H1 (cell line): ENCODE measurements around the gene TMEM163.

Experiments
- POLR2A ChIP-seq, 2 experiments: IDR thresholded peaks; 1 replicate in 1 of 2; 2 replicates in 1 of 2; pipeline ENCODE4 v1.6.1; 2011; ENCODE audit warnings: low read depth in 2 of 2, low read length in 2 of 2, mild to moderate bottlenecking in 2 of 2; ENCODE audit errors: control extremely low read depth in 1 of 2
- POLR2AphosphoS5 ChIP-seq: IDR thresholded peaks from 2 replicates; pipeline ENCODE4 v1.6.1; 2011; ENCODE audit warnings: low read depth, low read length
- SP1 ChIP-seq: IDR thresholded peaks from 2 replicates; pipeline ENCODE4 v1.6.1; 2011; ENCODE audit warnings: low read depth, low read length
- TF ChIP-seq, protein P1 (sequence below), 3 experiments: IDR thresholded peaks; 1 replicate in 2 of 3; 2 replicates in 1 of 3; pipeline versions ENCODE4 v1.5.1 to v1.6.1; 2011; ENCODE audit warnings: low read length in 3 of 3, mild to moderate bottlenecking in 3 of 3, inconsistent platforms in 2 of 3, low read depth in 1 of 3, moderate library complexity in 1 of 3; ENCODE audit not compliant: insufficient read depth in 1 of 3; ENCODE audit errors: control extremely low read depth in 1 of 3

- TF ChIP-seq POLR2AphosphoS5 = no peak
- no peak for TF ChIP-seq POLR2A (IDR thresholded peaks at IDR 0.05; ENCODE audit: control extremely low read depth in 1 of 2, low read depth in 2 of 2, low read length in 2 of 2)
- TF ChIP-seq, protein P1, sequence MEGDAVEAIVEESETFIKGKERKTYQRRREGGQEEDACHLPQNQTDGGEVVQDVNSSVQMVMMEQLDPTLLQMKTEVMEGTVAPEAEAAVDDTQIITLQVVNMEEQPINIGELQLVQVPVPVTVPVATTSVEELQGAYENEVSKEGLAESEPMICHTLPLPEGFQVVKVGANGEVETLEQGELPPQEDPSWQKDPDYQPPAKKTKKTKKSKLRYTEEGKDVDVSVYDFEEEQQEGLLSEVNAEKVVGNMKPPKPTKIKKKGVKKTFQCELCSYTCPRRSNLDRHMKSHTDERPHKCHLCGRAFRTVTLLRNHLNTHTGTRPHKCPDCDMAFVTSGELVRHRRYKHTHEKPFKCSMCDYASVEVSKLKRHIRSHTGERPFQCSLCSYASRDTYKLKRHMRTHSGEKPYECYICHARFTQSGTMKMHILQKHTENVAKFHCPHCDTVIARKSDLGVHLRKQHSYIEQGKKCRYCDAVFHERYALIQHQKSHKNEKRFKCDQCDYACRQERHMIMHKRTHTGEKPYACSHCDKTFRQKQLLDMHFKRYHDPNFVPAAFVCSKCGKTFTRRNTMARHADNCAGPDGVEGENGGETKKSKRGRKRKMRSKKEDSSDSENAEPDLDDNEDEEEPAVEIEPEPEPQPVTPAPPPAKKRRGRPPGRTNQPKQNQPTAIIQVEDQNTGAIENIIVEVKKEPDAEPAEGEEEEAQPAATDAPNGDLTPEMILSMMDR (IDR thresholded peaks at IDR 0.05; ENCODE audit: control extremely low read depth in 1 of 3, insufficient read depth in 1 of 3, low read depth in 1 of 3, low read length in 3 of 3) = no peak
- no peak for TF ChIP-seq SP1
Measured at GRCh38 chr2:134425724-134426496, 292.9 kb downstream of the TMEM163 start.
